Muscle of arm (tissue), 12 donors: ENCODE results near the gene G0S2. TPM values are rescaled to one million over a fixed set of nuclear protein-coding genes. Genes with fewer than 3 reads are reported as not detected.

Experiments used
- DNase-seq: peaks from one replicate; pipeline ENCODE4 v3.0.0-alpha.2; 2013
- polyA plus RNA-seq, 12 donors: library from polyadenylated mRNA; unstranded; fragments of 120-200 nt; gene quantifications; one replicate each; pipeline ENCODE4 v1.2.1, GENCODE V29; 2013; ENCODE audit not compliant: insufficient read length in 12 of 12

G0S2 gene
- polyA plus RNA-seq, 12 donors = 1.4 to 52.5 (median 3.4) TPM; not detected in 1

DNA sequence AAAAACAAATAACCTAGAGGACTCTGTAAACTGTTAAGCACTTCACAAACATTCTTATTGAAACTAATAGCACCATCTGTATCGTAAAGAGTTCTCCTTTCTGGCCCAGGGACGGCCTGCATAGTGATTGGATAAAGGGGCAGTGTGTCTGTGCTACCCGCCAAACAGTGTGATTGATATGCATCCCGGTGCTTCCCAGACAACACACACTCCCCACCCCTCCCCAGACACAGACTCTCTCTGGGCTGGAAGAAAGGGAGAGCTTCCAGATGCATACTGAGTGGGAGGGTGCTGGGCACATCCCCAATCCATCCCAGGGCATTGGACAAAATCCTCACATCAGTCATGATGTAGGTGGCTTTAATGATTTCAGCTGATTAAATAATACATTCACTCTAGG is 33.1 kb downstream of the G0S2 start:
- no peak for DNase-seq

DNA sequence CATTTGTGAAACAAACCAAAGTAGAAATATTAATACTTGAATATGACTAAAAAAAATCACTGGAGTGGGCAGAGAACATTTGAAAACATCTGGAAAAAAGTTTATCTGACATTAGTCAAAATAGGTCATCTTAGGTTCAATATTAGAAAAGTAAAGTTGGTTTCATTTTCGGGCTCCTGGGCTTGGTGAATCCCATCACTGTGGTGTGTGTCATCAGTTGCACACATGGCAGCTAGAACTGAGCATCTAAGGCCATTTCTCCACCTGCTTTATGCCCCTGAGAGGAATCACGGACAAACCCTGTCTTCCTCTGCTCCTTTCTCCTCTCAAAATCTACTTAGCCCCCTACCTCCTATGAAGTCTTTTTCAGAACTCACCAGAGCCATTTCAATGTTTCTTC is 34.9 kb downstream of the G0S2 start:
- DNase-seq = no peak

DNA sequence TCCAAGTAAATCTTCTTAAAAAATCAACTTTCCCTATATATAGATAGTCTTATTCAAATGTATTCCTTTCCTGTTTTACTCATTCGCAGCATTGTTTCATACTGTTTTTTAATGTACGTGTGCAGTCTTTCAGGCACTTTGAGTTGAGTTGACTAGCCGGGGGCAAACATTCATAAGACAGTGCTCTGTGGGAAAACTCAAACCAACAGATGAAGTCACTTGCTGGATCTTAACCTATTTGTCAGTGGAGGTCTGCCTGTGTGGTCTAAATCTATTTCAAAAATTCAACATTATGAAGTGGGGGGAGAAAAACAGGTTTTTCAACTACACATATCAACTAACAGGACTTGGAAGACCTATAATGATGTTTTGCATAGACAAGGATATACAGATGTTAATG is 35.6 kb downstream of the G0S2 start:
- DNase-seq = no peak

DNA sequence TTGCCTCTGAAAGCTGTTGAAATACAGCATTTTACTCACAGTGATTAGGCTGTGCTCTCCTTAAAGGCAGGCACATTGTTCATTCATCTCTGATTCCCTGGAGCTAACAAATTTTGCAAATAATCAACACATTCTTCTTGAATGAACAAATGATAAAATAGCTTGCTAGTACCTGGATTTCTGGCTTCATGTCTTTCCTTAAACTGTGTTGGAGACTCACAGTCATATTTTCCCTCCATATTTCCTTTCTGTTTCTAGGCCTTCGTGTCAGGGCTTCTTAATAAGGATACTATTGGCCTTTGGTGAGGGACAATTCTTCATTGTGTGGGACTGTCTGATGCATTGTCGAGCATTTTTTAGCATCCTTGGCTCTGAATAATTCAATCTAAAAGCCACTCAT is 39.1 kb downstream of the G0S2 start:
- no peak for DNase-seq

DNA sequence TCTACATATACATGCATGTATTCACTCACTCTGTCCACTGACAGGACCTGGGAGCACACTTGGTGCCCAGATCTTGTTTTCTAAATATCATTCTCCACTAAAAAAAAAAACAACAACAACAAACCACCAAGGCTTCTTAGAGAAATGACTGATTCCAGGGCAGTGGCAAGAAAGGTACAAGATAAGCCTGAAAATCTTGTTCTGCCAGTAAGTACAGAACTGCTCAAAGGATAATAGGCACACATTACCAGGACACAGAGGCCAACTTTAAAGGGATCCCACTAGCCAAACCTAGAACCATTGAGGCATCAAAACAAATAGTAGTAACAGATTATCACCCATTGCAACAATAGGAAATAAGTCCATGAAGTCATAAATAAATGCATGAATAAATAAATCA is 40.1 kb downstream of the G0S2 start:
- no peak for DNase-seq

DNA sequence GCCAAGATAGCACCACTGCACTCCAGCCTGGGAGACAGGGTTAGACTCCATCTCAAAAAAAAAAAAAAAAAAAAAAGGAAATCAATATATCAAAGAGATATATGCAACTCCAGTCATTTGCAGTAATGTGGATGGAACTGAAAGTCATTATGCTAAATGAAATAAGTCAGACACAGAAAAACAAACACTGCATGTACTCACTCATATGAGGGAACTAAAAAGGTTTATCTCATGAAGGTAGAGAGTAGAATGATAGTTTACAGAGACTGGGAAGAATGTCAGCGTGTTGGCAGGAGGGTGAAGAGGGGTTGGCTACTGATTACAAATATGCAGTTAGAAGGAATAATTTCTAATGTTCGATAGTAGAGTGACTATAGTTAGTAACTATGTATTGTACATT is 42.6 kb downstream of the G0S2 start:
- DNase-seq = no peak

DNA sequence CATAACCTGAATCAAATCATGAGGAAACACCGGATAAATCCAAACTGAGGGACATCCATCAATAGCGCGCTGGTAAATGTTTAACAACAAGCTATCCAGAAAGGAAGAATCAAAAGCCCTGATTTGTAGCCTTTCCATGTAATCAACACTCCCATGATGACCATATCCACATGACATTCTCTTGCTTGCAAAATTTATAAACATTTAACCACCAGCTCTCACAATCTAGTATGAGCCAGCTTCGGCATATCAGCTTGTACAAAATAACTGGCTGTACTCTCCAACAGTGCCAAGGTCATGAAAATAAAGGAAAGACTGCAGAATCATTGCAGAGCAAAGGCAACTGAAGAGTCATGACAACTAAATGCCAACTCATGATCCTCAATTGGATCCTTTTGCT is 45.1 kb downstream of the G0S2 start:
- DNase-seq = no peak

DNA sequence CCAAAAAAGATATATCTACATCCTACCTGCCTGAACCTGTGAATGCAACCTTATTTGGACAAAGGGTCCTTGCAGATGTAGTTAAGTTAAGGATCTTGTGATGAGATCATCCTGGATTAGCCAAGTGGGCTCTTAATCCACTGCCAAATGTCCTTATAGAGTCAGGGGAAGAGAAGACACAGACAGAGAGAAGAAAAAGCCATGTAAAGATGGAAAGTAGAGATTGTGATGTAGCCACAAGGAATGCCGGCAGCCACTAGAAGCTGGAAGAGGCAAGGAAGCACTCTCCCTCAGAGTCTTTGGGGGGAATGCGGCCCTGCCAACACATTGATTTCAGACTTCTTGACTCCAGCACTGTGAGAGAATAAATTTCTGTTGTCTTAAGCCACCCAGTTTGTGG is 45.6 kb downstream of the G0S2 start:
- no peak for DNase-seq

DNA sequence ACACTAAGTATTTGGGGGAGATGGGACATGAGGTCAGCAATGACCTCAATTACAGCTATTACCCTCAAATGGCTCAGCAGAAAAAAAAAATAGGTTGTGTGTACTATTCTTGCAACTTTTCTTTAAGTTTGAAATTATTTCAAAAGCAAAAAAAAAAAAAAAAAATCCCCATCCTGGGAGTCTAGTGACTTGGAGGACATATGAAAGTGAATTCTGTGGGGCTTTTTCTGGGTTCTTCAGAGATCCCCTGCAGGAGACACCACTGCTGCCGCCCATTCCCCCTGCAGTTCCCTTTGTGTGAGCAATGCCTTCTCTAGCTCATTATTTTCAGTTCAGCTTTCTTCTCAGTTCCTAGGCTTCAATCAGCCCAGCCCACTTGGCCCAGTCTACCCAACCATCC is 46.1 kb downstream of the G0S2 start:
- DNase-seq = no peak

DNA sequence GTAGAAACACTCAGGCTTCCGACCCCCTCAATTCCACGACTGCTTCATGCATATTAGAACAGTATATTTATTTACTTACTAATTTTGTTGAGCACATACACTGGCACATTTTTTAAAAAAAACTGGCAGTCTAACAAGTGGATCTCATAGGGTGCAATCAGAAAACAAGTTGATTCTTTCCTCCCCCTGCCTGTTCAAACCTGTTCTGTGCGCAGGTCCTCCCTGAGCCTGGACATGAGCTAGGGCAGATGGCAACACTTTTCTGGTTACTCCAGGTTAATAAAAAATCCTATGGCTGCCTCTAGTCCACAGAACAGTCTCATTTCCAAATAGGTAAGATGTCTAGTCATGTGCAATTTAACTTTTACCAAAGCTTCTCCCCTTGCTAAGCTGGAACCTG is 48.1 kb downstream of the G0S2 start:
- no peak for DNase-seq

DNA sequence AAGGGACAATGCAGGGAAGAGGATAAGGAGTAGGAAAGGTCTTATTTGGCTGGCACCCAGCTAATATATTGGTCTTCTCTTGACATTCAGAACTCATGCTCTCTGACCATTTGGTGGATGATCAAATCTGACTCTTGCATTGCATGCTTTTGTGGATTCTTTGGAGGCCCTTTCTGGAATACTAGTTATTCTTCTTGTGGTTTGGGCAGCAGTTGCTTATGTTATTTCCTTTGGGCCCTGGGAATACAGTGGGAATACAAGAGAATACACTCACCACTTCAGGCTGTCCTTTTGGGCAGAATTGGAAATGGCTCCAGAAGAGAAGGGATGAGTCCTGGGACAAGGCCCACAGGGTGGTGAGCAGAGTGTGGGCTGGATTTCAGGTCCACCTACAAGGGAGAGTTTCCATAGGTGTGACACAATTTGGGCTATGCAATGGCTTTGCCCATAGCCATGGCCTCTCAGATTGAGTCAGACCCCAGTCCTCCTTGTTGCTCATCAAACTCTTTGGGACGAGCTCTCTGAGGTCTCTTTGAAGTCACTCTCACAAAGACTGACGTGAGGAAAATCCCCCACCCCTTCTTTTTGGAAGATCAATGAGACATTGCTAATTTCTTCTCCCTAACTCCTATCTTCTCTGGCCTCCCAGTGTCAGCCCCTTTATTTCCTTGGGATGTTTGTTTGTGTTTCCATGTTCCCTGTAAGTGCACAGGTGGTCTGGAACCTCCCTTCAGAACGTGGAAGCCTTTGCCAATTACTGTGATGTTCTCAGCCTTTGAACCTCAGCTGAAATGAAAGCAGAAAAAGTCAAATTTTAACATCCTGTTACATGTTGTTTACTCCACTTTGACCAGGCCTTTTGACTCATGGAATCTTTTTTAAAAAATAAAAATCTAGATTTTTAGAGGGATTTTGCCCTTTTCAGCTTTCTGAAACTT is 48.8 kb downstream of the G0S2 start:
- no peak for DNase-seq

Other genes with a start within 250 kb of the G0S2 start
- gene CAMK1G, start 91.7 kb upstream of the G0S2 start, polyA plus RNA-seq = under 1 TPM in 6 of 12 donors, not detected in 6; 0.11 to 0.61 (median 0.25) TPM
- gene LAMB3, start 23.0 kb upstream of the G0S2 start, polyA plus RNA-seq = 10 to 100 TPM in 2 of 12 donors, 1 to 10 TPM in 3, under 1 TPM in 6, not detected in 1; 0.34 to 21.8 (median 0.85) TPM
- under 1 TPM in 6 of 12 donors, not detected in 6; 0.16 to 0.45 (median 0.26) TPM for gene HSD11B1, start 29.4 kb downstream of the G0S2 start, polyA plus RNA-seq
- 10 to 100 TPM in 2 of 12 donors, 1 to 10 TPM in 9, not detected in 1; 1.4 to 28.0 (median 3.3) TPM for gene TRAF3IP3, start 80.6 kb downstream of the G0S2 start, polyA plus RNA-seq
- gene C1orf74, start 109.1 kb downstream of the G0S2 start, polyA plus RNA-seq = 1 to 10 TPM in 11 of 12 donors, not detected in 1; 2.2 to 3.2 (median 2.8) TPM
- gene IRF6, start 130.7 kb downstream of the G0S2 start, polyA plus RNA-seq = 10 to 100 TPM in 3 of 12 donors, 1 to 10 TPM in 2, under 1 TPM in 6, not detected in 1; 0.37 to 30.1 (median 0.75) TPM
- gene UTP25, start 152.6 kb downstream of the G0S2 start, polyA plus RNA-seq = 1 to 10 TPM in 11 of 12 donors, not detected in 1; 6.4 to 8.9 (median 7.4) TPM